Neural crest cell (in vitro differentiated cells): Measurements from ENCODE around the gene TEP1. TPM values are rescaled to one million over a fixed set of nuclear protein-coding genes. Genes with fewer than 3 reads are reported as not detected.

Experiments used
- DNase-seq: peaks from one replicate; pipeline ENCODE4 v3.0.0; 2021; ENCODE audit warnings: low read depth, mixed read lengths, low spot score
- H3K27ac Mint-ChIP-seq: one replicate; pipeline ENCODE4 v1.8.0; 2021; ENCODE audit warnings: mild to moderate bottlenecking, mixed read lengths; ENCODE audit not compliant: unreplicated experiment
- H3K27me3 Mint-ChIP-seq: 2 replicates; pipeline ENCODE4 v1.8.0; 2021; ENCODE audit warnings: low read depth, mild to moderate bottlenecking, mixed read lengths
- H3K36me3 Mint-ChIP-seq: 2 replicates; pipeline ENCODE4 v1.8.0; 2021; ENCODE audit warnings: low read depth, mild to moderate bottlenecking, mixed read lengths
- H3K4me1 Mint-ChIP-seq: 2 replicates; pipeline ENCODE4 v1.8.0; 2021; ENCODE audit warnings: mixed read lengths
- H3K4me3 Mint-ChIP-seq: one replicate; pipeline ENCODE4 v1.8.0; 2021; ENCODE audit warnings: mild to moderate bottlenecking, mixed read lengths
- H3K9me3 Mint-ChIP-seq: 2 replicates; pipeline ENCODE4 v1.8.0; 2021; ENCODE audit warnings: mixed read lengths
- total RNA-seq: library from RNA; stranded (reverse); gene quantifications from 2 replicates; pipeline ENCODE4 v1.2.1, GENCODE V29; 2021
- TF ChIP-seq, protein P1 (sequence below): fragments of 200-600 bp; sonication (generic); conservative IDR thresholded peaks from 2 replicates; pipeline ENCODE4 v1.5.0; 2021; ENCODE audit warnings: antibody characterized with exemption, mild to moderate bottlenecking

The TEP1 gene
- total RNA-seq, 1 donor from 2014 or later = 13.7 TPM

DNA sequence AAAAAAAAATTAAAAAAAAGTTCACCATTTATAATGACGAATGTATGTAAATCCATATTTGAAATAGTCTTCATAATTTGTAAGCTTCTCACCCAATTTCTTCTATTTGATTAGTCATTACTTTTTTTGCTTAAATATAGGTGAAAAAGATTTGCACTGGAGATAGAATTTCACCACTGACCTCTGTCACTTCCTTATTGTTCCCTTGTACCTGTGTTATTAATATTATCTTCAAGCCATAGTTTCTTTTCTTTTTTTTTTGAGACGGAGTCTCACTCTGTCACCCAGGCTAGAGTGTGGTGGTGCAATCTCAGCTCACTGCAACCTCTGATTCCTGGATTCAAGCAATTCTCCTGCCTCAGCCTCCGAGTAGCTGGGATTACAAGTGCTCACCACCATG lies 15.8 kb downstream of the TEP1 start:
- H3K9me3 Mint-ChIP-seq = no peaks in the 10 kb centered on the region
- TF ChIP-seq, protein P1, sequence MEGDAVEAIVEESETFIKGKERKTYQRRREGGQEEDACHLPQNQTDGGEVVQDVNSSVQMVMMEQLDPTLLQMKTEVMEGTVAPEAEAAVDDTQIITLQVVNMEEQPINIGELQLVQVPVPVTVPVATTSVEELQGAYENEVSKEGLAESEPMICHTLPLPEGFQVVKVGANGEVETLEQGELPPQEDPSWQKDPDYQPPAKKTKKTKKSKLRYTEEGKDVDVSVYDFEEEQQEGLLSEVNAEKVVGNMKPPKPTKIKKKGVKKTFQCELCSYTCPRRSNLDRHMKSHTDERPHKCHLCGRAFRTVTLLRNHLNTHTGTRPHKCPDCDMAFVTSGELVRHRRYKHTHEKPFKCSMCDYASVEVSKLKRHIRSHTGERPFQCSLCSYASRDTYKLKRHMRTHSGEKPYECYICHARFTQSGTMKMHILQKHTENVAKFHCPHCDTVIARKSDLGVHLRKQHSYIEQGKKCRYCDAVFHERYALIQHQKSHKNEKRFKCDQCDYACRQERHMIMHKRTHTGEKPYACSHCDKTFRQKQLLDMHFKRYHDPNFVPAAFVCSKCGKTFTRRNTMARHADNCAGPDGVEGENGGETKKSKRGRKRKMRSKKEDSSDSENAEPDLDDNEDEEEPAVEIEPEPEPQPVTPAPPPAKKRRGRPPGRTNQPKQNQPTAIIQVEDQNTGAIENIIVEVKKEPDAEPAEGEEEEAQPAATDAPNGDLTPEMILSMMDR = no peak
- H3K4me1 Mint-ChIP-seq = no peaks in the 10 kb centered on the region
- DNase-seq = no peak
- no peak overlapping the region for H3K4me3 Mint-ChIP-seq
- no peaks in the 10 kb centered on the region for H3K27me3 Mint-ChIP-seq
- H3K36me3 Mint-ChIP-seq = peaks cover 10% of the 10 kb centered on the region
- H3K27ac Mint-ChIP-seq = no peak overlapping the region

DNA sequence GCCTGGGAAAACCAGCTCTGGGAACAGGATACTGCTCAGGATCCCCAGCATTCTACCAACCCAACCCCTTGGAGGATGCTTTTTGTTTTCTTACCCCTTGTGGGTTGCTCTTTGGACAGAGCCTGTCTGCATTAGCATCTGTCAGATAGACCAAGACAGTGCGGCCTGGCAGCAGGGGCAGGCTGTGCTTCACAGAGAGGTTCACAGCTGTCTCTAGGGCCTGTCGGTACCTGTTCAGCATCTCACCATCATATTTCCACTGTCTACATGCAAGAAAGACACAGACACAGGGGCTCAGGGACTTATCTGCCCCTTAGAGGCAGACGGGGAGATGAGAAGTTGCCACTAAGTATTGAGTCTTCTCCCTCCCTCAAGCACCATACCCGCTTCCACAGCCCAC lies 21.8 kb downstream of the TEP1 start:
- no peaks in the 10 kb centered on the region for H3K9me3 Mint-ChIP-seq
- H3K27ac Mint-ChIP-seq = no peak overlapping the region
- H3K27me3 Mint-ChIP-seq = no peaks in the 10 kb centered on the region
- no peak overlapping the region for H3K4me3 Mint-ChIP-seq
- no peak for DNase-seq
- H3K4me1 Mint-ChIP-seq = no peaks in the 10 kb centered on the region
- peaks cover 7% of the 10 kb centered on the region for H3K36me3 Mint-ChIP-seq
- TF ChIP-seq, protein P1 = no peak

DNA sequence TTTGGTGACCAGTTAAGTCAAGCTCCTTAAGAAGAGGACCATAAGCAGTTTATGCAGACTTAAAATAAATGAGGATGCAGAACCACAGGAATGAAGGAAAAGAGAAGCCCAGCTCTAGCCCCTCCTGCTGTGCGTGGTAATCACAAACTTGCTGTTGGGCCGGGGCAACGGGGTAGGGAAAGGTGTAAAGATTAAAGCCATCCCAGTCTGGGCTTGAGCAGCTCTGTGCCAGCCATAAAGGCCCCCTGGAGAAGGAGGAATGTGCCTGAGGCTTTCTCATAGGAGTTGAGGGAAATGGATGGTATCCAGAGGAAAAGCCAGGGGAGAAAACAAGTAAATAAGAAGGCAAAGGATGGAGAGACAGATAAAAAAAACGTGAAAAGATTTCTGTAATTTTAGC lies 25.1 kb downstream of the TEP1 start:
- peaks cover 4% of the 10 kb centered on the region for H3K36me3 Mint-ChIP-seq
- no peaks in the 10 kb centered on the region for H3K9me3 Mint-ChIP-seq
- no peak overlapping the region for H3K4me3 Mint-ChIP-seq
- H3K27ac Mint-ChIP-seq = no peak overlapping the region
- H3K27me3 Mint-ChIP-seq = no peaks in the 10 kb centered on the region
- DNase-seq = no peak
- H3K4me1 Mint-ChIP-seq = no peaks in the 10 kb centered on the region
- TF ChIP-seq, protein P1 = no peak

DNA sequence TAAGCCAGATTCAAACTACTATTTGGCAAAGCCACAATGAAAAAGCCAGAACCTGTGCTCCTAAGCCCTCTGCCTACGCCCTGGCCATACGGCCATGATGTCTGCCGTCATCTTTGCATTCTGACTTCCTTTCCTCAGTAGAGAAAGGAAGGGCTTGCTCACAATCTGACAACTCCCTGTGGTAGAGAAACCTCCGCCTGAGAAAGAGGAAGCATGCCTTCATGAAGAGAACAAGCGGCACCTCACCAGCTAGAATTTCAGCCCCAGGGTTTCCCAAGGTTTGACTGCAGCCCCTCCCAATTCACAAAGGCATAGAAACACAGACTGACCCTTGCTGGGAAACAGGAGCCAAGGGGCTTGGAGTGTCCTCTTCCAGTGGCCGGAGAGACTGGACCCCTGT lies 25.7 kb downstream of the TEP1 start:
- DNase-seq = no peak
- H3K27me3 Mint-ChIP-seq = no peaks in the 10 kb centered on the region
- H3K9me3 Mint-ChIP-seq = no peaks in the 10 kb centered on the region
- H3K27ac Mint-ChIP-seq = no peak overlapping the region
- no peaks in the 10 kb centered on the region for H3K4me1 Mint-ChIP-seq
- TF ChIP-seq, protein P1 = no peak
- peaks cover 4% of the 10 kb centered on the region for H3K36me3 Mint-ChIP-seq
- H3K4me3 Mint-ChIP-seq = no peak overlapping the region

DNA sequence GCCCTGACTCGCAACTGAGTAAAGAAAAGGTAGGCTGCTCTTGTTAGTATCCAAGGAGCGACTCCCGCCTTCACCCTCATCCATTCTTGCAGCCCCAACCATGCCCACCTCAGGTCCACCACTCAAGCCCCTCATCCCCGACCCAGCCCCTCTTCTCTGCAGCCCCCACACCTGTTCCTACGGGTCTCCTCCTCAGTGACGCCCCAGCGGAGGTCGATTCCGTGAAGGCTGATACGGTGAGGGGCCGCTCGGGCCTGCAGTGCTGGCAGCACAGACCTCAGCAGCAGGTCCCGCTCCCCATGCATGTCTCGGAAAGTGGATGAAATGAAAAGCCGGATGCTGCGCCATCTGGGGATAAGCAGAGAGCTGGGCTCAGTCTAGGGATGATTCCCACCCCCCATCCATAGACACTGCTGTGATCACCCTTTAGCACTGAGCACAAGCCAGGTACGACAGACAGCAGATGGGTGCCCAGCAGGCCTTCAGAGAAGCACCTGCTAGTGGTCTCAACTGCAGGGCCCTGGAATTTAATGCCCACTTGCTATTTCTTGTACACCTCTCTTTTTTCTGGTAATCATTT lies 26.9 kb downstream of the TEP1 start:
- TF ChIP-seq, protein P1 = no peak
- peaks cover 4% of the 10 kb centered on the region for H3K36me3 Mint-ChIP-seq
- no peaks in the 10 kb centered on the region for H3K4me1 Mint-ChIP-seq
- no peaks in the 10 kb centered on the region for H3K9me3 Mint-ChIP-seq
- no peaks in the 10 kb centered on the region for H3K27me3 Mint-ChIP-seq
- no peak overlapping the region for H3K27ac Mint-ChIP-seq
- DNase-seq = no peak
- H3K4me3 Mint-ChIP-seq = no peak overlapping the region
